Liver (tissue), 3 donors: ENCODE measurements around the gene SLC25A25.

Experiments used
- EGR1 ChIP-seq, 2 donors: IDR thresholded peaks; 2 replicates each; pipeline ENCODE4 v1.6.1; 2016 to 2018; ENCODE audit warnings: antibody characterized with exemption in 2 of 2, low read depth in 2 of 2
- HNF4A ChIP-seq, 2 donors: conservative IDR thresholded peaks; 2 replicates each; pipeline ENCODE4 v1.6.1; 2016; ENCODE audit warnings: antibody characterized with exemption in 2 of 2, mild to moderate bottlenecking in 2 of 2
- NR2F2 ChIP-seq: IDR thresholded peaks from 2 replicates; pipeline ENCODE4 v1.6.1; 2016; ENCODE audit warnings: antibody characterized with exemption
- RAD21 ChIP-seq, 2 donors: IDR thresholded peaks; 2 replicates each; pipeline ENCODE4 v1.6.1; 2016; ENCODE audit warnings: antibody characterized with exemption in 2 of 2, mild to moderate bottlenecking in 2 of 2
- SP1 ChIP-seq: IDR thresholded peaks from 2 replicates; pipeline ENCODE4 v1.6.1; 2018; ENCODE audit warnings: antibody characterized with exemption, mild to moderate bottlenecking
- TAF1 ChIP-seq: conservative IDR thresholded peaks from 2 replicates; pipeline ENCODE4 v1.6.1; 2016; ENCODE audit warnings: antibody characterized with exemption, mild to moderate bottlenecking
- TF ChIP-seq, protein P1 (sequence below): fragments of 150-350 bp; IDR thresholded peaks from 2 replicates; pipeline ENCODE4 v1.5.1; 2017; ENCODE audit warnings: improper control_type of control experiment, low read depth, low read length; ENCODE audit not compliant: missing input control
- TF ChIP-seq, protein P2 (sequence below): IDR thresholded peaks from 2 replicates; pipeline ENCODE4 v1.6.1; 2016; ENCODE audit warnings: antibody characterized with exemption
- TF ChIP-seq, protein P3 (sequence below): IDR thresholded peaks from 2 replicates; pipeline ENCODE4 v1.6.1; 2016; ENCODE audit warnings: antibody characterized with exemption
- TF ChIP-seq, protein P4 (sequence below): IDR thresholded peaks from 2 replicates; pipeline ENCODE4 v1.6.1; 2016; ENCODE audit warnings: antibody characterized with exemption, mild to moderate bottlenecking
- TF ChIP-seq, protein P5 (sequence below): IDR thresholded peaks from 2 replicates; pipeline ENCODE4 v1.6.1; 2016; ENCODE audit warnings: antibody characterized with exemption
- donor health status: healthy.
- donor health status: healthy.

DNA sequence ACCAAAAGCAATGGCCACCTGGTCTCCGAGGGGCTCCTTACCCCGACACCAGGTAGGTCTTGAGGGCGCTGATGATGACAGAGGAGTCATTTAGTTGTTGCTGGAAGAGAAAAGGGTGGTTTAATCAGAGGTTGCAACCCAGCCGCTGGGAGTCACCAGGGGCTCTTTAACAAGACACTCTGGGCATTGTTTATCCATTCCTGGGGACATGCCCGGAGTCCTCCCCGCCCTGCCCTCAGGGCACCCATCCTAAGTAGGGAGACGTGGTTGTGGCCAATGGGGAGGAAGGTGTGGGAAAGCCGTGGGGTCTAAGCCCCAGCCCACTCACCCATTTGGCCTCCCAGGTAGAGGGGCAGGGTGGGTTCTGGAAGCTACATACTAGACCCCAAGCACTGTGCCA lies 56.4 kb downstream of the SLC25A25 start:
- TF ChIP-seq, protein P1, sequence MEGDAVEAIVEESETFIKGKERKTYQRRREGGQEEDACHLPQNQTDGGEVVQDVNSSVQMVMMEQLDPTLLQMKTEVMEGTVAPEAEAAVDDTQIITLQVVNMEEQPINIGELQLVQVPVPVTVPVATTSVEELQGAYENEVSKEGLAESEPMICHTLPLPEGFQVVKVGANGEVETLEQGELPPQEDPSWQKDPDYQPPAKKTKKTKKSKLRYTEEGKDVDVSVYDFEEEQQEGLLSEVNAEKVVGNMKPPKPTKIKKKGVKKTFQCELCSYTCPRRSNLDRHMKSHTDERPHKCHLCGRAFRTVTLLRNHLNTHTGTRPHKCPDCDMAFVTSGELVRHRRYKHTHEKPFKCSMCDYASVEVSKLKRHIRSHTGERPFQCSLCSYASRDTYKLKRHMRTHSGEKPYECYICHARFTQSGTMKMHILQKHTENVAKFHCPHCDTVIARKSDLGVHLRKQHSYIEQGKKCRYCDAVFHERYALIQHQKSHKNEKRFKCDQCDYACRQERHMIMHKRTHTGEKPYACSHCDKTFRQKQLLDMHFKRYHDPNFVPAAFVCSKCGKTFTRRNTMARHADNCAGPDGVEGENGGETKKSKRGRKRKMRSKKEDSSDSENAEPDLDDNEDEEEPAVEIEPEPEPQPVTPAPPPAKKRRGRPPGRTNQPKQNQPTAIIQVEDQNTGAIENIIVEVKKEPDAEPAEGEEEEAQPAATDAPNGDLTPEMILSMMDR: no peak
- TF ChIP-seq SP1 (no peak), EGR1 (IDR thresholded peaks at IDR 0.05; ENCODE audit: low read depth in 2 of 2) (no peak), HNF4A (conservative IDR thresholded peaks at IDR 0.05) (no peak), TAF1 (no peak), RAD21 (IDR thresholded peaks at IDR 0.05) (no peak), NR2F2 (no peak)
- TF ChIP-seq, protein P2, sequence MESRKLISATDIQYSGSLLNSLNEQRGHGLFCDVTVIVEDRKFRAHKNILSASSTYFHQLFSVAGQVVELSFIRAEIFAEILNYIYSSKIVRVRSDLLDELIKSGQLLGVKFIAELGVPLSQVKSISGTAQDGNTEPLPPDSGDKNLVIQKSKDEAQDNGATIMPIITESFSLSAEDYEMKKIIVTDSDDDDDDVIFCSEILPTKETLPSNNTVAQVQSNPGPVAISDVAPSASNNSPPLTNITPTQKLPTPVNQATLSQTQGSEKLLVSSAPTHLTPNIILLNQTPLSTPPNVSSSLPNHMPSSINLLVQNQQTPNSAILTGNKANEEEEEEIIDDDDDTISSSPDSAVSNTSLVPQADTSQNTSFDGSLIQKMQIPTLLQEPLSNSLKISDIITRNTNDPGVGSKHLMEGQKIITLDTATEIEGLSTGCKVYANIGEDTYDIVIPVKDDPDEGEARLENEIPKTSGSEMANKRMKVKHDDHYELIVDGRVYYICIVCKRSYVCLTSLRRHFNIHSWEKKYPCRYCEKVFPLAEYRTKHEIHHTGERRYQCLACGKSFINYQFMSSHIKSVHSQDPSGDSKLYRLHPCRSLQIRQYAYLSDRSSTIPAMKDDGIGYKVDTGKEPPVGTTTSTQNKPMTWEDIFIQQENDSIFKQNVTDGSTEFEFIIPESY: no peak
- TF ChIP-seq, protein P3, sequence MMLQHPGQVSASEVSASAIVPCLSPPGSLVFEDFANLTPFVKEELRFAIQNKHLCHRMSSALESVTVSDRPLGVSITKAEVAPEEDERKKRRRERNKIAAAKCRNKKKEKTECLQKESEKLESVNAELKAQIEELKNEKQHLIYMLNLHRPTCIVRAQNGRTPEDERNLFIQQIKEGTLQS: no peak
- TF ChIP-seq, protein P4, sequence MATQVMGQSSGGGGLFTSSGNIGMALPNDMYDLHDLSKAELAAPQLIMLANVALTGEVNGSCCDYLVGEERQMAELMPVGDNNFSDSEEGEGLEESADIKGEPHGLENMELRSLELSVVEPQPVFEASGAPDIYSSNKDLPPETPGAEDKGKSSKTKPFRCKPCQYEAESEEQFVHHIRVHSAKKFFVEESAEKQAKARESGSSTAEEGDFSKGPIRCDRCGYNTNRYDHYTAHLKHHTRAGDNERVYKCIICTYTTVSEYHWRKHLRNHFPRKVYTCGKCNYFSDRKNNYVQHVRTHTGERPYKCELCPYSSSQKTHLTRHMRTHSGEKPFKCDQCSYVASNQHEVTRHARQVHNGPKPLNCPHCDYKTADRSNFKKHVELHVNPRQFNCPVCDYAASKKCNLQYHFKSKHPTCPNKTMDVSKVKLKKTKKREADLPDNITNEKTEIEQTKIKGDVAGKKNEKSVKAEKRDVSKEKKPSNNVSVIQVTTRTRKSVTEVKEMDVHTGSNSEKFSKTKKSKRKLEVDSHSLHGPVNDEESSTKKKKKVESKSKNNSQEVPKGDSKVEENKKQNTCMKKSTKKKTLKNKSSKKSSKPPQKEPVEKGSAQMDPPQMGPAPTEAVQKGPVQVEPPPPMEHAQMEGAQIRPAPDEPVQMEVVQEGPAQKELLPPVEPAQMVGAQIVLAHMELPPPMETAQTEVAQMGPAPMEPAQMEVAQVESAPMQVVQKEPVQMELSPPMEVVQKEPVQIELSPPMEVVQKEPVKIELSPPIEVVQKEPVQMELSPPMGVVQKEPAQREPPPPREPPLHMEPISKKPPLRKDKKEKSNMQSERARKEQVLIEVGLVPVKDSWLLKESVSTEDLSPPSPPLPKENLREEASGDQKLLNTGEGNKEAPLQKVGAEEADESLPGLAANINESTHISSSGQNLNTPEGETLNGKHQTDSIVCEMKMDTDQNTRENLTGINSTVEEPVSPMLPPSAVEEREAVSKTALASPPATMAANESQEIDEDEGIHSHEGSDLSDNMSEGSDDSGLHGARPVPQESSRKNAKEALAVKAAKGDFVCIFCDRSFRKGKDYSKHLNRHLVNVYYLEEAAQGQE: no peak
- TF ChIP-seq, protein P5, sequence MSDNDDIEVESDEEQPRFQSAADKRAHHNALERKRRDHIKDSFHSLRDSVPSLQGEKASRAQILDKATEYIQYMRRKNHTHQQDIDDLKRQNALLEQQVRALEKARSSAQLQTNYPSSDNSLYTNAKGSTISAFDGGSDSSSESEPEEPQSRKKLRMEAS: no peak
